Activated CD4-positive, alpha-beta T cell treated with anti-CD3 and anti-CD28 coated beads, Interleukin-2, amount 50 U/mL, for 16 hours (primary cell): ENCODE measurements around the gene ZC3H14.

Experiments used
- DNase-seq: peaks from one replicate; pipeline ENCODE4 v3.0.0-alpha.2; 2020

Gene ZC3H14

DNA sequence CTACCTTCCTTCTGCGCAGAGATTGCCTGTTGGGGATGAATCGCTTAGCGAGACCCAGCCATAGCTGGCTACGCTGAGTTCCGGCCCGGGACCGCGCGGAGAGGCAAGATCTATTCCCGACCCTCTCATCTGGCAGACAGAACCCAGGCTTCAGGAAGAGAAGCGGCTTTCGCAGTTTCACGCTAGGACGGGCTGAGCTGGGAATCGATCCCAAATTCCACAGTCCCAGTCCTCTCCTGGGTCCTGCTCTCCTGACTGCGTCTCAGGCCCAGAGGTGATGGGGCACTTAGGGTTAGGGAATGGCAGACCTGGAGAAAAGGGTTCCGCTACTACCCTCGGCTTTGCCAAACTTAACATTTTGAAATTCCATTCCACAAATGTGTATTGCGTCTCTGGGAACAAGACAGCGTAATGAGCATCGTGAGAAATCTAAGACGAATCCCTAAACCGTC, 10.8 kb upstream of the ZC3H14 start:
- DNase-seq = no peak

GRCh38 chr14:88552876-88553275, 10.0 kb upstream of the ZC3H14 start:
- DNase-seq = no peak

DNA sequence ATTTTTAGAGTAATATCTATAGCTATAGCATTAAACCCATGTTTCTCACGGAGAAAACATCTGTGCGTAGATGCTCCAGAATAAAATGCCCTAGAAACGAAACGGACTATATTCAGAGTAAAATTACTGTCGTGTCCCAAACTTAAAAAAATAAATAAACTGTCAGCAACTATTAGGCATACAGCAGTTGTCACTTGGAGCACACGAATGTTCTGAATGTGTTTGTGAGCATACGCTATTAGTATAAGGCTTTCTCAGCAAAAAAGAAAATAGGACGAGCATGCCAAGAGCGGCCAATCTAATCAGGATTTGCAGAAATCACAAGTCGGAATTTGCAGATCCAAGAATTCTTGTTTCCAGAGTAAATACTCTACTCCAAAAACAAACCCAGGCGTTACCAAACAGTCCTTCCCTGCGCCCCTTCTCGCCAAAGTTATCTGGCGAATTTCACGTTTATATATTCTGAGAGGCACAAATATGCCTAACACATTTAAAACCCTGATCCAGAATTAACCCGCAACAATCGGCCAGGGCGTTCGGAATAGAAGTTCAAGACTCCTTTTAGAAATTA, 8.9 kb upstream of the ZC3H14 start:
- no peak for DNase-seq

- no peak for DNase-seq
Observed at GRCh38 chr14:88554457-88555286, 8.2 kb upstream of the ZC3H14 start, which contains the start of gene PTPN21. Gene PTPN21, minus strand, starts transcription at chr14:88555007. Its CDS starts 4,590 bp downstream, at chr14:88550417.

- DNase-seq = no peak
Observed at GRCh38 chr14:88556581-88556980, 6.3 kb upstream of the ZC3H14 start.

- no peak for DNase-seq
Observed at GRCh38 chr14:88559852-88560251, 3.0 kb upstream of the ZC3H14 start.

DNA sequence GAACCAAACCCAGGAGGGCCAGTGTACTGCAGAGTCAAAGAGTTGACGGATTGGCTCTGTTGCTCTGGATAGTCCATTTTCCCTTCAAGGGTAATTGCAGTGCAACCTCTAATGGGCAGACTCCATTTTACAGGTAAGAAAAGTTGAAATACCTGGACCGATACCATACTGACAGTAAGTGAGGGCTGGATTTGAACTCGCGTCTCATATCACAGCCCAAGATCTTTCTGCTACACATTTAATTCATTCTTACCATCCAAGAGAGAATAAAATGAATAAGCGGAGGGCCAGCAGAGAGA, 356 bp upstream of the ZC3H14 start:
- no peak for DNase-seq

GRCh38 chr14:88563845-88564244, 1.0 kb downstream of the ZC3H14 start:
- no peak for DNase-seq

DNA sequence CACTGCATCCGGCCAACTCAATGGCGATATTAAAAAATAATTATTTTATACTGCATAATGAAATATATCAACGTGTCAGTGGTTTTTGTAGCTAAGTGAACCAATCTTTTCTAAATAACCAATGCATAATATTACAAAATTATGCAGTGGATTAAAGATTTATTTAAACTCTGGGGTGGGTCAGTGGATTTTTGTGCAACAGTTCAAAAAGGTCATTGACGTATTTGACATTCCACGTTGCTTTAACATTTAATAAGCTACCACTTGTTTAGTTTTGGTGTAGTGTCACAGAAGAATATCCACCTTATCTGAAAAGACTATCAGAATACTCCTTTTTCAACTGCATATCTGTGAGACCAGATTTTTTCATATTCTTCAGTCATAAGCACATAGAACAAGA, 2.6 kb downstream of the ZC3H14 start:
- no peak for DNase-seq

DNA sequence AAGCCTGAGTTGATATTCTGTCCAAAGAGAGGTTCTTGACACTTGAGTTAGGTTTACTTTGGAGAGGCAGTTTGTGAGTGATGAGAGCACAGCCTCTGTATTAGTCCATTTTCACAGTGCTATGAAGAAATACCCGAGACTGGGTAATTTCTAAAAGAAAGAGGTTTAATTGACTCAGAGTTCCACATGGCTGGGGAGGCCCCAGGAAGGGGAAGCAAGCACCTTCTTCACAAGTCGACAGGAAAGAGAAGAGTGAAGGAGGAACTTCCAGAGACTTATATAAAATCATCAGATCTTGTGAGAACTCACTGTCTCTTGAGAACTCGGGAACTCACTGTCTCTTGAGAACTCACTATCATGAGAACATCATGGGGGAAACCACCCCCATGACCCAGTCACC, 5.4 kb downstream of the ZC3H14 start:
- DNase-seq = no peak

DNA sequence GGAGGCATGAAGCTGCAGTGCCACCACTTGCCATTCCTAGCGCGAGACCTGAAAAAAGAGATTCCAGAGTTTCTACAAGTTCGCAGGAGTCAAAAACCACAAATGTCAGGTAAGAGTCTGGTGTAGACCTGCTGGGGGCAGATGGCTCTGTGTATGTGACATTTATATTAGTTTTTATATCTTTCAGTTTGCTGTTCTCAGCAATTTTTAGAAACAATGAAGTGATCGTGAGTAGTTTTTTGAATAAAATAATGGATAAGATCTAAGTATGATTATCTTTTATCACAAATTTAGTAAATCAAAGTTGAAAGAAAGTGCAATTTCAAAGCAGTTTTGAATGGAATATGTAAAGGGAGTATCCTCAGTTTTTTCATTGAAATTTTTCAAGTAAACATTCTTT, 9.3 kb downstream of the ZC3H14 start:
- no peak for DNase-seq

- DNase-seq = no peak
Observed at GRCh38 chr14:88576222-88576621, 13.4 kb downstream of the ZC3H14 start.

DNA sequence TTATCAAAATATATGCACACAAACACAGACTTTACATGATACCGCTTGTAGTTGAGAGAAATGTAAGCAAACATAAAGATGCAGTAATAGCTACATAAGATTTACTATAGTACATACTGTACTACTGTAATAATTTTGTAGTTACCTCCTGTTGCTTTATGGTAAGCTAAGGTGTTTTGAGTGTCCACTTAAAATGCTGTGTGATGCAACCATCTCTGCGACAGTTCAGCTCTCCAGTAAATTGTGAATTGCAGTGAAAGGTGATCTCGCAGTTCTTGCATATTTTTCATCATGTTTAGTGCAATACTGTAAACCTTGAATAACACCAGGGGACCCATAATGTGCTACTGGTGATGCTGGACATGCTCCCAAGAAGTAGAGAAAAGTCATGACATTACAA, 21.6 kb downstream of the ZC3H14 start:
- DNase-seq = no peak

DNA sequence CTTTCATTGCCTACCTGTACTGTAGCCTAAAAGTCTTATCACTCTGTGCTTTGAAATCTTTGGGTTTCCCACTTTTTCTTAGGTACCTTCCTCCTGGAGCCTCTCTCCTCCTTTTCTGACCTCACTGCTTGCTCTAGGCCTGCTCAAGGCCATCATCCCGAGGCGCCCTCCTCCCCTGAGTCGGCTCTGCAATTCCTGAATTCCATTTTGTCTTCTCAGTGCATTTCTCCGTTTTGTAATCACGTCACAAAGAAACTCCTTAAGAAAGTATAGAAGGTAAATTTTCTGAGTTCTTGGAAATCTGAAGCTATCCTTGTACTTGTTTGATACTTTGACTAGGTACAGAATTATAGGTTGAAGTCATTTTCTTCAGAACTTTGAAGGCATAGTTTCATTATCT, 25.2 kb downstream of the ZC3H14 start:
- no peak for DNase-seq

- DNase-seq = no peak
Observed at GRCh38 chr14:88590173-88590572, 27.3 kb downstream of the ZC3H14 start.

- no peak for DNase-seq
Observed at GRCh38 chr14:88592031-88592430, 29.2 kb downstream of the ZC3H14 start.

GRCh38 chr14:88597038-88597437, 34.2 kb downstream of the ZC3H14 start:
- no peak for DNase-seq

DNA sequence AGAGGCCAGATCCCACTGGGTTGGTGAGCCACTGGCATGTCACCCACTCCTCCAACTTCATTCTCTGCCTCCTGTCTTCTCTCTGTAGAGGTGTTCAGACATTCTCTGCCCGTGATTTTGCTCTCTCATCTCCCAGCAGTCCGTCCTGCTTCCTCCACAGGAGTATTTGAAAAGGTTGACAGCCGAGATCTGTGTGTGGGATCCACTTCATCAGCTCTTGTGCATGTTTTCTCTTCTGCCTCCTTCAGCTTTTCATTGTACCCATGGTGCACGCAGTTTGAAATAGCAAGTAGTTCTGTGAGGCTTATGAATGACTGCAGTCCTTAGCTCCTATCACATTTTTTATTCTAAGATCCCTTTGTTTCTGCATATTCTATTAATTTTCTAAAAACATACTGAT, 34.8 kb downstream of the ZC3H14 start:
- no peak for DNase-seq

GRCh38 chr14:88598097-88598675, 35.3 kb downstream of the ZC3H14 start:
- DNase-seq = no peak

DNA sequence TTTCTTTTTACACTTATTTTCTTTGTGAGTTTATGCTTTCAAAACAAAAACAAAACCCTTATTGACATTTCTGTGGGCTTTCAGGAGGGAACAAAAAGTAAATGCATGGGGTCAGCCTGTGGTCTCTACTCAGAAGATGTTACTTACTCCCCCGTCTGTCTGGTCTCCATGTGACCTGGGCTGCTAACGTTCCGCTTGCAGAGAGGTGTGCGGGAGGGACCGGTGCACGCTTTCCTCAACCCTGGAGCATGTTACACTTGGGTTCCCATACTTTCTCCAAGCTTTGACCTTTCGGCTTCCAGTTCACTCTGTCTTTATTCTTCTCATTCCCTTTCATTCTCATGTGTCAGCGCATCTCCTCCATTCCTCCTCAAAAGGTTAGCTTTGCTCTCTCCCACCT, 36.5 kb downstream of the ZC3H14 start:
- DNase-seq = no peak

GRCh38 chr14:88599761-88600439, 37.1 kb downstream of the ZC3H14 start:
- peak; percentile 86 for DNase-seq

GRCh38 chr14:88604212-88604611, 41.4 kb downstream of the ZC3H14 start:
- DNase-seq = no peak

- no peak for DNase-seq
Observed at GRCh38 chr14:88605594-88605993, 42.8 kb downstream of the ZC3H14 start.

DNA sequence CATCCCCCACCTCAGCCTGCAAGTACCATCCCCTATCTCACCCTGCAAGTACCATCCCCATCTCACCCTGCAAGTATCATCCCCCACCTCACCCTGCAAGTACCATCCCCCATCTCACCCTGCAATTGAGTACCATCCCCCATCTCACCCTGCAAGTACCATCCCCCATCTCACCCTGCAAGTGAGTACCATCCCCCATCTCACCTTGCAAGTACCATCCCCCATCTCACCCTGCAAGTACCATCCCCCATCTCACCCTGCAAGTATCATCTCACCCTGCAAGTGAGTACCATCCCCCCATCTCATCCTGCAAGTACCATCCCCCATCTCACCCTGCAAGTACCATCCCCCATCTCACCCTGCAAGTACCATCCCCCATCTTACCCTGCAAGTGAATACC, 45.0 kb downstream of the ZC3H14 start:
- no peak for DNase-seq
